Type B pancreatic cell (in vitro differentiated cells): ENCODE results near the gene MDH1. TPM values are rescaled to one million over a fixed set of nuclear protein-coding genes. Genes with fewer than 3 reads are reported as not detected.

Source experiments
- DNase-seq: peaks from one replicate; pipeline ENCODE4 v3.0.0; 2021; ENCODE audit warnings: mixed read lengths; ENCODE audit not compliant: unreplicated experiment; ENCODE audit errors: extremely low spot score
- H3K27ac Mint-ChIP-seq: 2 replicates; pipeline ENCODE4 v1.8.0; 2021; ENCODE audit warnings: mild to moderate bottlenecking, mixed read lengths
- H3K27me3 Mint-ChIP-seq: 2 replicates; pipeline ENCODE4 v1.8.0; 2021; ENCODE audit warnings: mixed read lengths
- H3K36me3 Mint-ChIP-seq: 2 replicates; pipeline ENCODE4 v1.8.0; 2021; ENCODE audit warnings: mixed read lengths
- H3K4me1 Mint-ChIP-seq: one replicate; pipeline ENCODE4 v1.8.0; 2021; ENCODE audit warnings: mixed read lengths; ENCODE audit not compliant: unreplicated experiment
- H3K4me3 Mint-ChIP-seq: 2 replicates; pipeline ENCODE4 v1.8.0; 2021; ENCODE audit warnings: mild to moderate bottlenecking, mixed read lengths
- H3K9me3 Mint-ChIP-seq: 2 replicates; pipeline ENCODE4 v1.8.0; 2021; ENCODE audit warnings: mixed read lengths
- CTCF ChIP-seq: fragments of 200-600 bp; sonication (generic); conservative IDR thresholded peaks from 2 replicates; pipeline ENCODE4 v1.5.0; 2021; ENCODE audit warnings: antibody characterized with exemption, mild to moderate bottlenecking
- total RNA-seq: library from RNA; stranded (reverse); gene quantifications from 2 replicates; pipeline ENCODE4 v1.2.1, GENCODE V29; 2021; ENCODE audit warnings: low replicate concordance

The MDH1 gene
- total RNA-seq, 1 donor from 2014 or later = 177 TPM

DNA sequence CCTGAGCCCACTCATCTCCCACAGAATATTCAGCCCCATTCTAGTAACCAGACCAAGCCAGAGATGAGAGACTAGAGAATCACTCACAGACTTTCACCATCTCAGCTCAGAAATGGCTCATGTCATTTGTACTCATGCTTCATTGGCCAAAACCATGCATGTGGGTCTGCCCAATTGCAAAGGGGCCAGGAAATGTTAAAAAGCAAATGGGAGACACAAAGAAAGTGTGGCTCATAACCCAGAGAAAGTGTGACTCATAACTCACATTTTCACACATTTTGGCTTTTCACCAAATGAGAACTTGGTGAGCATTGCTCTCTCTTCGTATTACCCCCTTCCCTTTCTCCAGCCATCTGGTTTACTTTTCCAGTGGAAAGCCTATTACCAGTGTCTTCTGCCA lies 66.2 kb downstream of the MDH1 start:
- H3K36me3 Mint-ChIP-seq = no peaks in the 10 kb centered on the region
- H3K9me3 Mint-ChIP-seq = no peaks in the 10 kb centered on the region

More for the DNA sequence above, 66.2 kb downstream of the MDH1 start:
- TF ChIP-seq CTCF = no peak
- Mint-ChIP-seq H3K27me3 (no peaks in the 10 kb centered on the region), H3K27ac (no peak overlapping the region), H3K4me3 (no peak overlapping the region), H3K4me1 (no peaks in the 10 kb centered on the region)
- DNase-seq = no peak

Other genes with a start within 250 kb of the MDH1 start
- 5.9 and 11.8 TPM in 2 replicates for gene WDPCP, start 486 bp upstream of the MDH1 start, total RNA-seq